ENCODE measurements around the gene CELF3. TPM values are rescaled to one million over a fixed set of nuclear protein-coding genes. Genes with fewer than 3 reads are reported as not detected.

CELF3 gene
- total and polyA plus RNA-seq, 2 of the 13 experiments (the other 11 are each of a cell fraction or from before 2014, with no cell fraction given): not detected

DNA sequence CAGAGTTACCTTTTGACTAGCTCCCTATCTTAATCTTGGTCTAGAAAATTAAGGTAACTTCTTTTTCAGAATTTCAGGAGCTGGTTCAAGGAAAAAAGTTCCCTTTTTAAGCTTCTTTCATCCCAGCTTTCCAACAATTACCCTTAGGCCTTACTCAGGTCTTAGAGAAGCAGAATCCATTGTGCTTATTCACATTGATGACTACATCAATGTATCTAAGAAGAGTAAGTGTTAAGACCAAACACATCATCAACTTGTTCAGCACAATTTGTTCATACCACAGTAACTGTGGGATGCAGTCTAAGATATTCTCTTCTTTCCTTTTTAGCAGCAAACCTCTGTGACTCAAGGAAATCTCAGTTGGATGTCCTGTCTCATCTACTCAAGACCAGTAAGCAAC, 42.6 kb upstream of the CELF3 start:
- H4K20me1 ChIP-seq (ENCODE audit: insufficient read depth, low read length): no peaks in the 10 kb centered on the region
- ATAC-seq (no peak), DNase-seq (ENCODE audit: low spot score) (no peak), FAIRE-seq (no peak)
- H3K4me1 ChIP-seq (ENCODE audit: insufficient read depth, low read length): peaks cover 13% of the 10 kb centered on the region
- BruUV-seq (replicated peaks): no TSS peak
- no peak overlapping the region for H2AFZ ChIP-seq (ENCODE audit: low read length)
- peaks cover 5% of the 10 kb centered on the region for H3K79me2 ChIP-seq (ENCODE audit: insufficient read depth, low read length)
- H3K4me2 ChIP-seq (ENCODE audit: low read depth, low read length): no peak overlapping the region
- intact Hi-C loops (cut with micrococcal nuclease; ENCODE audit: unreplicated experiment) (no loop called here), in situ Hi-C loops (cut with HindIII; ENCODE audit: extremely low pct_ligation_motif_present, low pct_unique_long_range_greater_than_20kb) (no loop called here)
- H3K27me3 ChIP-seq (ENCODE audit: control insufficient read depth in 1 of 2, insufficient read depth in 2 of 2, low read length in 2 of 2): no peaks in the 10 kb centered on the region; a peak in 1 of 5 replicates
- ChIA-PET CTCF (ENCODE audit: low intra/inter-chr PET ratio, low total read pairs) (no interaction called here), POLR2A (no interaction called here)
- no peak for TF ChIP-seq POGZ (CRISPR knock-in tag; IDR thresholded peaks at IDR 0.05)
- TF ChIP-seq ZNF780A (CRISPR knock-in tag; IDR thresholded peaks at IDR 0.05): no peak
- TF ChIP-seq, protein P1, sequence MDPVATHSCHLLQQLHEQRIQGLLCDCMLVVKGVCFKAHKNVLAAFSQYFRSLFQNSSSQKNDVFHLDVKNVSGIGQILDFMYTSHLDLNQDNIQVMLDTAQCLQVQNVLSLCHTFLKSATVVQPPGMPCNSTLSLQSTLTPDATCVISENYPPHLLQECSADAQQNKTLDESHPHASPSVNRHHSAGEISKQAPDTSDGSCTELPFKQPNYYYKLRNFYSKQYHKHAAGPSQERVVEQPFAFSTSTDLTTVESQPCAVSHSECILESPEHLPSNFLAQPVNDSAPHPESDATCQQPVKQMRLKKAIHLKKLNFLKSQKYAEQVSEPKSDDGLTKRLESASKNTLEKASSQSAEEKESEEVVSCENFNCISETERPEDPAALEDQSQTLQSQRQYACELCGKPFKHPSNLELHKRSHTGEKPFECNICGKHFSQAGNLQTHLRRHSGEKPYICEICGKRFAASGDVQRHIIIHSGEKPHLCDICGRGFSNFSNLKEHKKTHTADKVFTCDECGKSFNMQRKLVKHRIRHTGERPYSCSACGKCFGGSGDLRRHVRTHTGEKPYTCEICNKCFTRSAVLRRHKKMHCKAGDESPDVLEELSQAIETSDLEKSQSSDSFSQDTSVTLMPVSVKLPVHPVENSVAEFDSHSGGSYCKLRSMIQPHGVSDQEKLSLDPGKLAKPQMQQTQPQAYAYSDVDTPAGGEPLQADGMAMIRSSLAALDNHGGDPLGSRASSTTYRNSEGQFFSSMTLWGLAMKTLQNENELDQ (CRISPR knock-in tag; IDR thresholded peaks at IDR 0.05; ENCODE audit: borderline replicate concordance): no peak
- TF ChIP-seq, protein P2, sequence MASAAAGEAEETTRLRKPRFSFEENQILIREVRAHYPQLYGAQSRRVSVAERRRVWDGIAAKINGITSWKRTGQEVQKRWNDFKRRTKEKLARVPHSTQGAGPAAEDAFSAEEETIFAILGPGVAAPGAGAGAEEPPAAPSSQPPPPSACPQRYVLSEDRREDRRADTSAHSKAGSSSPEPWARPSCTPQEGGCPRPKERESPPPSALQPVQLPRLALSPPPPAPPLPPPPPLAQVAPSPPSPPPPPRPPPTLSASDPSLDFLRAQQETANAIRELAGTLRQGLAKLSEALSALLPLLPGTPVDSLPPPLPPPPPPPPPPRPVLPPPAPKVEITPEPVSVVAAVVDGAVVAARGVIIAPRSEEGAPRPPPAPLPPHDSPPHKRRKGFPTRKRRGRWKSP (CRISPR knock-in tag; IDR thresholded peaks at IDR 0.05): no peak
- no peak for TF ChIP-seq DR1 (CRISPR knock-in tag; IDR thresholded peaks at IDR 0.05)
- no peak for TF ChIP-seq PTBP1 (IDR thresholded peaks at IDR 0.05; ENCODE audit: low read depth, low read length, poor library complexity, severe bottlenecking)
- TF ChIP-seq, protein P3, sequence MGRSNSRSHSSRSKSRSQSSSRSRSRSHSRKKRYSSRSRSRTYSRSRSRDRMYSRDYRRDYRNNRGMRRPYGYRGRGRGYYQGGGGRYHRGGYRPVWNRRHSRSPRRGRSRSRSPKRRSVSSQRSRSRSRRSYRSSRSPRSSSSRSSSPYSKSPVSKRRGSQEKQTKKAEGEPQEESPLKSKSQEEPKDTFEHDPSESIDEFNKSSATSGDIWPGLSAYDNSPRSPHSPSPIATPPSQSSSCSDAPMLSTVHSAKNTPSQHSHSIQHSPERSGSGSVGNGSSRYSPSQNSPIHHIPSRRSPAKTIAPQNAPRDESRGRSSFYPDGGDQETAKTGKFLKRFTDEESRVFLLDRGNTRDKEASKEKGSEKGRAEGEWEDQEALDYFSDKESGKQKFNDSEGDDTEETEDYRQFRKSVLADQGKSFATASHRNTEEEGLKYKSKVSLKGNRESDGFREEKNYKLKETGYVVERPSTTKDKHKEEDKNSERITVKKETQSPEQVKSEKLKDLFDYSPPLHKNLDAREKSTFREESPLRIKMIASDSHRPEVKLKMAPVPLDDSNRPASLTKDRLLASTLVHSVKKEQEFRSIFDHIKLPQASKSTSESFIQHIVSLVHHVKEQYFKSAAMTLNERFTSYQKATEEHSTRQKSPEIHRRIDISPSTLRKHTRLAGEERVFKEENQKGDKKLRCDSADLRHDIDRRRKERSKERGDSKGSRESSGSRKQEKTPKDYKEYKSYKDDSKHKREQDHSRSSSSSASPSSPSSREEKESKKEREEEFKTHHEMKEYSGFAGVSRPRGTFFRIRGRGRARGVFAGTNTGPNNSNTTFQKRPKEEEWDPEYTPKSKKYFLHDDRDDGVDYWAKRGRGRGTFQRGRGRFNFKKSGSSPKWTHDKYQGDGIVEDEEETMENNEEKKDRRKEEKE (IDR thresholded peaks at IDR 0.05): no peak
- TF ChIP-seq ZNF746 (CRISPR knock-in tag; IDR thresholded peaks at IDR 0.05): no peak
- no peak for TF ChIP-seq WIZ (CRISPR knock-in tag; IDR thresholded peaks at IDR 0.05)
- TF ChIP-seq, protein P4, sequence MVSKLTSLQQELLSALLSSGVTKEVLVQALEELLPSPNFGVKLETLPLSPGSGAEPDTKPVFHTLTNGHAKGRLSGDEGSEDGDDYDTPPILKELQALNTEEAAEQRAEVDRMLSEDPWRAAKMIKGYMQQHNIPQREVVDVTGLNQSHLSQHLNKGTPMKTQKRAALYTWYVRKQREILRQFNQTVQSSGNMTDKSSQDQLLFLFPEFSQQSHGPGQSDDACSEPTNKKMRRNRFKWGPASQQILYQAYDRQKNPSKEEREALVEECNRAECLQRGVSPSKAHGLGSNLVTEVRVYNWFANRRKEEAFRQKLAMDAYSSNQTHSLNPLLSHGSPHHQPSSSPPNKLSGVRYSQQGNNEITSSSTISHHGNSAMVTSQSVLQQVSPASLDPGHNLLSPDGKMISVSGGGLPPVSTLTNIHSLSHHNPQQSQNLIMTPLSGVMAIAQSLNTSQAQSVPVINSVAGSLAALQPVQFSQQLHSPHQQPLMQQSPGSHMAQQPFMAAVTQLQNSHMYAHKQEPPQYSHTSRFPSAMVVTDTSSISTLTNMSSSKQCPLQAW (CRISPR knock-in tag; IDR thresholded peaks at IDR 0.05): no peak
- no peak overlapping the region for H3K4me3 ChIP-seq (replicated peaks in 1 of 3; ENCODE audit: insufficient read depth in 1 of 3, low read depth in 2 of 3, low read length in 3 of 3)
- no peak overlapping the region for H3K9ac ChIP-seq (ENCODE audit: insufficient read depth, low read depth, low read length)
- H3K9me3 ChIP-seq (ENCODE audit: low read length): no peaks in the 10 kb centered on the region
- H3K27ac ChIP-seq (ENCODE audit: extremely low read length, insufficient read depth, low read length): no peak overlapping the region
- peaks cover 6 to 41% of the 10 kb centered on the region in 2 experiments for H3K36me3 ChIP-seq (replicated peaks in 1 of 2; ENCODE audit: control insufficient read depth in 1 of 2, insufficient read depth in 2 of 2, low read length in 2 of 2)
